Activated B cell treated with CpG ODN at 0.5 μM for 24 hours (primary cell): Measurements from ENCODE around the gene LARGE1. TPM values are rescaled to one million over a fixed set of nuclear protein-coding genes. Genes with fewer than 3 reads are reported as not detected.

Experiments used
- ATAC-seq: fragments of 200-7000 bp; cut with Tn5 transposase; one replicate; pipeline ENCODE4 v1.10.0; 2021; ENCODE audit warnings: low read depth, mild to moderate bottlenecking, moderate library complexity
- CTCF ChIA-PET: fragments of 350-600 bp; sonication (Branson Sonifier 250); formaldehyde crosslinking; loops from one replicate; lab custom pipeline; 2021; ENCODE audit warnings: antibody characterized with exemption; lab: Charles Lee
- POLR2A ChIA-PET: fragments of 350-600 bp; sonication (Branson Sonifier 250); formaldehyde crosslinking; loops from one replicate; lab custom pipeline; 2021; ENCODE audit warnings: antibody characterized with exemption; lab: Charles Lee
- DNase-seq: peaks from one replicate; pipeline ENCODE4 v3.0.0; 2022
- H3K27ac Mint-ChIP-seq: one replicate; pipeline ENCODE4 v1.8.0; 2020; ENCODE audit warnings: mixed read lengths
- H3K27me3 Mint-ChIP-seq: one replicate; pipeline ENCODE4 v1.8.0; 2021; ENCODE audit warnings: mixed read lengths
- H3K36me3 Mint-ChIP-seq: one replicate; pipeline ENCODE4 v1.8.0; 2021; ENCODE audit warnings: low read depth, mixed read lengths
- H3K4me1 Mint-ChIP-seq: one replicate; pipeline ENCODE4 v1.8.0; 2021; ENCODE audit warnings: mixed read lengths
- H3K4me3 Mint-ChIP-seq: one replicate; pipeline ENCODE4 v1.8.0; 2020; ENCODE audit warnings: mild to moderate bottlenecking, mixed read lengths
- H3K9me3 Mint-ChIP-seq: one replicate; pipeline ENCODE4 v1.8.0; 2020; ENCODE audit warnings: mixed read lengths
- intact Hi-C: fragments of 100-400 bp; cut with micrococcal nuclease; formaldehyde crosslinking; loops from one replicate; pipeline ENCODE4 v1.15.1; 2024
- total RNA-seq: library from RNA; stranded (reverse); gene quantifications from 2 replicates; pipeline ENCODE4 v1.2.3, GENCODE V29; 2022
- TF ChIP-seq, protein P1 (sequence below): fragments of 200-600 bp; IDR thresholded peaks from one replicate; pipeline ENCODE4 v1.8.0; 2022; ENCODE audit warnings: antibody characterized with exemption, mild to moderate bottlenecking

The LARGE1 gene
- total RNA-seq, 1 donor from 2014 or later: 22.2 TPM

DNA sequence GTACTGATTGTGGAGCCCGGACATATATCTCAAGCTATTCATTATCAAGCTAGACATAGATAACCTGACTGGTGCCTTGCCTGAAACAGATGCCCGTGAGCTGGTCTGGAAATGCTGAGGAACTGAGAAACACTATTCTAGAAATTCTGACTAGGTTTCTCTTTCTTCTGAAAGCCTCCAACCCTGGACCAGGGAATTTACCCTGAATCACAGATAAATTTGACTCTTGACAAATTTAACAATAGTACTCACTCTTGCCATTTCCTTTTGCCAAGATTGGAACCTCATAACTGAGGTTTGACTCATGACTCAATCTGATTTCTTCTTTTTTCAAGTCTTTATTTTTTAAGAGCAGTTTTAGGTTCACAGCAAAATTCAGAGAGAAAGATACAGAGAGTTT, 672.5 kb downstream of the LARGE1 start:
- DNase-seq: no peak
- CTCF ChIA-PET: no interaction called here
- no peaks in the 10 kb centered on the region for H3K36me3 Mint-ChIP-seq
- intact Hi-C loops: no loop called here
- POLR2A ChIA-PET: interaction anchor here (1.9 kb wide), 1 partner anchor 24 kb away, joined by 5 read pairs; no protein-coding TSS in a partner anchor
- ATAC-seq: peak; percentile 40
- H3K9me3 Mint-ChIP-seq: peaks cover 4% of the 10 kb centered on the region
- peak overlapping the region; percentile 15 for H3K27ac Mint-ChIP-seq
- H3K4me1 Mint-ChIP-seq: peaks cover 12% of the 10 kb centered on the region
- TF ChIP-seq, protein P1, sequence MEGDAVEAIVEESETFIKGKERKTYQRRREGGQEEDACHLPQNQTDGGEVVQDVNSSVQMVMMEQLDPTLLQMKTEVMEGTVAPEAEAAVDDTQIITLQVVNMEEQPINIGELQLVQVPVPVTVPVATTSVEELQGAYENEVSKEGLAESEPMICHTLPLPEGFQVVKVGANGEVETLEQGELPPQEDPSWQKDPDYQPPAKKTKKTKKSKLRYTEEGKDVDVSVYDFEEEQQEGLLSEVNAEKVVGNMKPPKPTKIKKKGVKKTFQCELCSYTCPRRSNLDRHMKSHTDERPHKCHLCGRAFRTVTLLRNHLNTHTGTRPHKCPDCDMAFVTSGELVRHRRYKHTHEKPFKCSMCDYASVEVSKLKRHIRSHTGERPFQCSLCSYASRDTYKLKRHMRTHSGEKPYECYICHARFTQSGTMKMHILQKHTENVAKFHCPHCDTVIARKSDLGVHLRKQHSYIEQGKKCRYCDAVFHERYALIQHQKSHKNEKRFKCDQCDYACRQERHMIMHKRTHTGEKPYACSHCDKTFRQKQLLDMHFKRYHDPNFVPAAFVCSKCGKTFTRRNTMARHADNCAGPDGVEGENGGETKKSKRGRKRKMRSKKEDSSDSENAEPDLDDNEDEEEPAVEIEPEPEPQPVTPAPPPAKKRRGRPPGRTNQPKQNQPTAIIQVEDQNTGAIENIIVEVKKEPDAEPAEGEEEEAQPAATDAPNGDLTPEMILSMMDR: no peak
- no peaks in the 10 kb centered on the region for H3K27me3 Mint-ChIP-seq
- H3K4me3 Mint-ChIP-seq: peak overlapping the region; percentile 21

DNA sequence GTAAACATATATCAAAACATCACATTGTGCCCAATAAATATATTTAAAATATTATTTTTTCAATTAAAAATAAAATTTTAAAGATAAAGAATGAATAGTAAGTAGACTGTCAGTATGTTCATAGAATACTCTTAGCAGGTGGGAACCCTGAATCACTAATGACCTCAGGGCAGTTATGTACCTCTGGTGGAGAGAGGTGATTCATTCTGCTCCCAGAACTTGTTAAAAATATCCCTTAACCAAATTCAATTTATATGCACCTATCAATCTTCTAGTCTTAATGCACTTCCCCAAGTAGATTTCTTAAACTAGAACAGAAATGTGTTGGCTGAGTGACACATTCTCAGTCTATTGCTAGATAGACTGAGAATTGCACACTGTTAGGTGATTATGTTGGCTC, 678.2 kb downstream of the LARGE1 start:
- Mint-ChIP-seq H3K36me3 (no peaks in the 10 kb centered on the region), H3K9me3 (peaks cover 2% of the 10 kb centered on the region), H3K27me3 (no peaks in the 10 kb centered on the region), H3K27ac (no peak overlapping the region), H3K4me3 (no peak overlapping the region), H3K4me1 (peaks cover 17% of the 10 kb centered on the region)
- CTCF ChIA-PET: no interaction called here
- no peak for ATAC-seq
- intact Hi-C loops: no loop called here
- POLR2A ChIA-PET: no interaction called here
- DNase-seq: no peak
- TF ChIP-seq, protein P1: no peak

DNA sequence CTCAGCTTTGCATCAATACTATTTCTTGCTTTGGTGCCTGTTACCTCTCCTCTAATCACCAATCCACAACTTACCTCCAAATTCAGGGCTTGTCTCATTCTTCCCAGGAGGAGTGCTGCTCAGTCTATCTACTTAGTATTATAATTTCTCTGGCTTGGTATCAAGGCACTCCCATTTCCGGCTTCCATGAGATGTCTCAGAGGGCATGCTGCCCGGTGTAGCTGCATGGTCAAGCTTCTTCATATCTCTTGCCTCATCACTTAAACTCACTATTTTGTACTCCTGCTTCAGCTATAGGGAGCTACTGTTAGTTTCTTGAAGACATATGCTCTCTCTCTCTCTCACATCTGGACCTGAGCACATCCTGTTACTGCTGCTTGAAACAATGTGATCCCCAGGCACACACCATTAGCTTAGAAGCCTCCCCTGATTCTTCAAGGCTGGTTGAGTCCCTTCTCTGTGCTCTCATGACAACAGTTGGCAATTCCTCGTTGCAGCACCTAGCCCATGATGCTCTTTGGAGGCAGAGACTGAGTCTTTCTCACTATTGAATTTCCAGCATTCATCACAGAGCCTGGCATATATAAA, 679.3 kb downstream of the LARGE1 start:
- ChIA-PET POLR2A (no interaction called here), CTCF (no interaction called here)
- Mint-ChIP-seq H3K9me3 (peaks cover 2% of the 10 kb centered on the region), H3K27me3 (no peaks in the 10 kb centered on the region), H3K4me3 (no peak overlapping the region), H3K4me1 (peaks cover 27% of the 10 kb centered on the region), H3K27ac (no peak overlapping the region), H3K36me3 (no peaks in the 10 kb centered on the region)
- DNase-seq: no peak
- ATAC-seq: no peak
- TF ChIP-seq, protein P1: no peak
- intact Hi-C loops: no loop called here

DNA sequence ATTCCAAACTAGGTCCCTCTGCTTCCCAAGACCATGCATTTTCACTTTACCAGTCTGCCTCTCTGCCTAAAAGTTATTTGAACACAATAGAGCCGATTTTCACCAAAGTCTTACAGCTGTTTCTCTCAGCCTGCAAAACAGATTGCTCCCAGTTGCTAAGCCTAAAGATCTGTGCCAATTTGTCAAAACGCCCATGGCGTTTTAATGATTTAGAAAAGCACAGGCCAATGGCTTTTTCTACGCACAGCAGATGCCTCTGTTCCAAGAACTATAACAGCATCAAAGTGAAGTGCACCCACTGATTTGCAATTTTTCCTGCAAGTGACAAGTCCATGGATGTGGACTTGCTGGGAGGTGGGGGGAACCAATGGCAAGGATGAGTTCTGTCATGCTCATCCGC, 688.2 kb downstream of the LARGE1 start:
- CTCF ChIA-PET: no interaction called here
- no peak for DNase-seq
- intact Hi-C loops: no loop called here
- TF ChIP-seq, protein P1: no peak
- POLR2A ChIA-PET: no interaction called here
- Mint-ChIP-seq H3K9me3 (peaks cover 15% of the 10 kb centered on the region), H3K27ac (no peak overlapping the region), H3K4me1 (peaks cover 13% of the 10 kb centered on the region), H3K36me3 (peaks cover 10% of the 10 kb centered on the region), H3K4me3 (no peak overlapping the region), H3K27me3 (no peaks in the 10 kb centered on the region)
- no peak for ATAC-seq

DNA sequence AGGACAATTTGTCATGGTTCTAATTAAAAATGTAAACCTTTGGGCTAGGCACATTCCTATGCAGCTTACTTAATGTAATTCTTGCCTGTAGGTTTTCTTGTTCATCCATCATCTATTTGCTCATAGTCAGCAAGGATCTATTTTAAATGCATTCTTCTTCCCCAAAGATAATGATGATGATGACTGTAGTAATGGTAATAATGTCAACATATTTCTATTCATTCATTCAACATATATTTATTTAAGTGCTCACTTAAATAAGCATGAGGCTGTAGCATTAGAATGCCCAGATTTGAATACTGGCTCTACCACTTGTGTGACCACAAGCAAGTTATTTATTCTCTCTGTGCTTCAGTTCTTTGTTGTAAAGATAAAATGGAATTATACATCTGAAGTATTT, 692.5 kb downstream of the LARGE1 start:
- no peak for ATAC-seq
- no peaks in the 10 kb centered on the region for H3K4me1 Mint-ChIP-seq
- H3K27ac Mint-ChIP-seq: no peak overlapping the region
- TF ChIP-seq, protein P1: no peak
- POLR2A ChIA-PET: no interaction called here
- H3K36me3 Mint-ChIP-seq: peaks cover 10% of the 10 kb centered on the region
- no peak overlapping the region for H3K4me3 Mint-ChIP-seq
- no peak for DNase-seq
- intact Hi-C loops: no loop called here
- no peaks in the 10 kb centered on the region for H3K27me3 Mint-ChIP-seq
- CTCF ChIA-PET: interaction anchor here (1.5 kb wide), 1 partner anchor 18 kb away, joined by 4 read pairs; no protein-coding TSS in a partner anchor
- H3K9me3 Mint-ChIP-seq: peaks cover 15% of the 10 kb centered on the region
